Endothelial cell of umbilical vein (primary cell): ENCODE results near the gene PUS10.

Experiments used
- CTCF ChIP-seq, 2 donors: IDR thresholded peaks; 1 replicate in 1 of 2; 2 replicates in 1 of 2; pipeline ENCODE4 v1.5.1; 2011; ENCODE audit warnings: low read length in 2 of 2, mild to moderate bottlenecking in 2 of 2, moderate library complexity in 2 of 2, control low read depth in 1 of 2, inconsistent platforms in 1 of 2, low read depth in 1 of 2; ENCODE audit not compliant: insufficient read depth in 1 of 2; ENCODE audit errors: extremely low read depth in 1 of 2
- MYC ChIP-seq: IDR thresholded peaks from one replicate; pipeline ENCODE4 v1.6.1; 2011; ENCODE audit warnings: mild to moderate bottlenecking, low read depth, low read length
- POLR2A ChIP-seq: IDR thresholded peaks from 2 replicates; pipeline ENCODE4 v1.6.1; 2012; ENCODE audit warnings: low read depth, mild to moderate bottlenecking, control low read depth, low read length

GRCh38 chr2:60991644-60992043 lies 26.4 kb downstream of the PUS10 start:
- no peak for TF ChIP-seq MYC
- TF ChIP-seq CTCF (IDR thresholded peaks at IDR 0.05; ENCODE audit: extremely low read depth in 1 of 2, insufficient read depth in 1 of 2, low read depth in 1 of 2, low read length in 2 of 2): no peak
- TF ChIP-seq POLR2A: no peak
